K562 (cell line): Measurements from ENCODE around the gene LSS. TPM values are rescaled to one million over a fixed set of nuclear protein-coding genes. Genes with fewer than 3 reads are reported as not detected.

Source experiments
- ATAC-seq: fragments of 200-7000 bp; cut with Tn5 transposase; 3 replicates; pipeline ENCODE4 v1.9.1; 2020; ENCODE audit warnings: moderate library complexity
- BruUV-seq: library from RNA; stranded (reverse); fragments of 400-500 nt; replicated peaks from 2 replicates; lab custom pipeline; 2021; lab: Mats Ljungman, UMichigan
- CTCF ChIA-PET: fragments of 300-600 bp; formaldehyde crosslinking; extraction: SDS; loops from one replicate; lab custom pipeline; 2021; ENCODE audit warnings: low intra/inter-chr PET ratio; lab: Yijun Ruan, JAX
- POLR2A ChIA-PET: fragments of 300-600, 350-650 bp; sonication (Branson Sonifier 250); formaldehyde crosslinking; extraction: SDS; loops from one replicate; lab custom pipeline; 2021; ENCODE audit warnings: antibody characterized with exemption, inconsistent platforms; lab: Yijun Ruan, JAX
- DNase-seq, 4 experiments: peaks; one replicate each; pipeline versions ENCODE4 v3.0.0 to v3.0.0-alpha.2; 2011 to 2018; ENCODE audit warnings: low spot score in 3 of 4, mixed read lengths in 3 of 4; ENCODE audit errors: extremely low read depth in 1 of 4
- FAIRE-seq: peaks from 2 replicates; lab custom pipeline; 2011; peaks lifted over from hg19 to GRCh38; lab: Jason Lieb, UNC
- H2AFZ ChIP-seq: 2 replicates; pipeline ENCODE4 v1.6.0; 2011; ENCODE audit warnings: low read depth, low read length, control low read depth, inconsistent platforms
- H3K27ac ChIP-seq: fragments of 200-600 bp; 3 replicates; pipeline ENCODE4 v1.8.0; 2011; ENCODE audit warnings: low read depth, mild to moderate bottlenecking, control low read depth, inconsistent platforms, low read length, moderate library complexity, mixed read lengths; ENCODE audit errors: extremely low read depth
- H3K27me3 ChIP-seq, 2 experiments: fragments of 300-600 bp in 1 of 2; 2 replicates in 1 of 2; 3 replicates in 1 of 2; pipeline versions ENCODE4 v1.6.0 to v1.8.0; 2011; ENCODE audit warnings: inconsistent platforms in 2 of 2, low read length in 2 of 2, mild to moderate bottlenecking in 1 of 2, mixed read lengths in 1 of 2, moderate library complexity in 1 of 2; ENCODE audit not compliant: control insufficient read depth in 2 of 2, insufficient read depth in 2 of 2
- H3K36me3 ChIP-seq: fragments of 300-600 bp; 3 replicates; pipeline ENCODE4 v1.8.0; 2011; ENCODE audit warnings: mild to moderate bottlenecking, low read length, inconsistent platforms; ENCODE audit not compliant: control insufficient read depth, insufficient read depth
- H3K4me1 ChIP-seq, 2 experiments: fragments of 200-600 bp in 1 of 2; replicated peaks in 1 of 2; 2 replicates in 1 of 2; 3 replicates in 1 of 2; pipeline versions ENCODE4 v1.5.1 to v1.8.0; 2011; ENCODE audit warnings: inconsistent platforms in 2 of 2, low read length in 2 of 2, mild to moderate bottlenecking in 1 of 2, mixed read lengths in 1 of 2, moderate library complexity in 1 of 2; ENCODE audit not compliant: control insufficient read depth in 2 of 2, insufficient read depth in 2 of 2
- H3K4me2 ChIP-seq: 2 replicates; pipeline ENCODE4 v1.6.1; 2011; ENCODE audit warnings: low read length, control low read depth, inconsistent platforms, mixed read lengths; ENCODE audit not compliant: insufficient read depth
- H3K4me3 ChIP-seq: fragments of 200-600 bp; sonication (generic), shearing (Covaris generic); 2 replicates; pipeline ENCODE4 v1.5.1; 2016; ENCODE audit warnings: control low read depth, inconsistent platforms
- H3K79me2 ChIP-seq: fragments of 200-600 bp; 3 replicates; pipeline ENCODE4 v1.8.0; 2011; ENCODE audit warnings: low read length, inconsistent platforms; ENCODE audit not compliant: control insufficient read depth, insufficient read depth
- H3K9ac ChIP-seq, 2 experiments: 2 replicates each; pipeline versions ENCODE4 v1.6.0 to v1.6.1; 2011; ENCODE audit warnings: low read depth in 2 of 2, low read length in 2 of 2, control low read depth in 1 of 2, inconsistent platforms in 1 of 2, mild to moderate bottlenecking in 1 of 2, mixed read lengths in 1 of 2; ENCODE audit not compliant: insufficient read depth in 1 of 2
- H3K9me1 ChIP-seq: one replicate; pipeline ENCODE4 v1.6.0; 2011; ENCODE audit warnings: inconsistent platforms, mild to moderate bottlenecking, low read length, moderate library complexity; ENCODE audit not compliant: control insufficient read depth, insufficient read depth
- H3K9me3 ChIP-seq: replicated peaks from 2 replicates; pipeline ENCODE4 v1.5.1; 2011; ENCODE audit warnings: low read depth, low read length, inconsistent platforms; ENCODE audit not compliant: control insufficient read depth, insufficient read depth
- H4K20me1 ChIP-seq: replicated peaks from 2 replicates; pipeline ENCODE4 v1.6.1; 2011; ENCODE audit warnings: low read length, inconsistent platforms, mixed read lengths; ENCODE audit not compliant: control insufficient read depth, insufficient read depth
- BMI1 ChIP-seq: fragments of 150-350 bp; IDR thresholded peaks from 2 replicates; pipeline ENCODE4 v1.6.1; 2014; ENCODE audit warnings: low read length
- CEBPB ChIP-seq: fragments of 450-650 bp; IDR thresholded peaks from 2 replicates; pipeline ENCODE4 v1.6.1; 2016; ENCODE audit warnings: missing genetic modification characterization, missing compliant biosample characterization
- CREB1 ChIP-seq, 2 experiments: sonication (generic) in 1 of 2; formaldehyde crosslinking in 1 of 2; IDR thresholded peaks; 2 replicates each; pipeline versions ENCODE4 v1.6.1 to v1.8.0; 2012 to 2022; ENCODE audit warnings: inconsistent platforms in 1 of 2, mild to moderate bottlenecking in 1 of 2, missing genetic modification reagents in 1 of 2, moderate library complexity in 1 of 2
- HSF4 ChIP-seq: fragments of 250-450 bp; sonication (Bioruptor Pico); IDR thresholded peaks from 2 replicates; pipeline ENCODE4 v2.1.2; 2022; ENCODE audit warnings: mild to moderate bottlenecking, moderate library complexity, borderline replicate concordance
- L3MBTL2 ChIP-seq: fragments of 450-650 bp; IDR thresholded peaks from 2 replicates; pipeline ENCODE4 v1.6.1; 2016; ENCODE audit warnings: mild to moderate bottlenecking, moderate library complexity
- MGA ChIP-seq: fragments of 450-650 bp; IDR thresholded peaks from 2 replicates; pipeline ENCODE4 v1.6.1; 2016; ENCODE audit warnings: mild to moderate bottlenecking, moderate library complexity
- SNRNP70 ChIP-seq: fragments of 200-400 bp; formaldehyde crosslinking; optimal IDR thresholded peaks from 2 replicates; pipeline ENCODE3; 2017; ENCODE audit warnings: low read depth, low read length
- ZFP1 ChIP-seq: fragments of 450-650 bp; formaldehyde crosslinking; IDR thresholded peaks from 2 replicates; pipeline ENCODE4 v1.4.0; 2020; ENCODE audit warnings: mild to moderate bottlenecking, mixed read lengths
- ZNF165 ChIP-seq: fragments of 250-450 bp; sonication (Bioruptor Pico); IDR thresholded peaks from 2 replicates; pipeline ENCODE4 v1.4.0; 2020; ENCODE audit warnings: borderline replicate concordance
- ZNF197 ChIP-seq: fragments of 200-800 bp; sonication (Bioruptor generic); IDR thresholded peaks from 2 replicates; pipeline ENCODE4 v1.6.1; 2016; ENCODE audit warnings: low read depth, missing genetic modification characterization, missing compliant biosample characterization
- ZNF263 ChIP-seq: sonication (generic); formaldehyde crosslinking; IDR thresholded peaks from 2 replicates; pipeline ENCODE4 v1.8.0; 2022; ENCODE audit warnings: mild to moderate bottlenecking, missing genetic modification reagents, borderline replicate concordance
- ZNF324 ChIP-seq: fragments of 250-450 bp; sonication (Bioruptor Pico); IDR thresholded peaks from 2 replicates; pipeline ENCODE4 v1.4.0; 2020; ENCODE audit warnings: mild to moderate bottlenecking
- ZSCAN29 ChIP-seq: fragments of 450-650 bp; IDR thresholded peaks from 2 replicates; pipeline ENCODE4 v1.6.1; 2017
- WGBS: fragments of 100-300 bp; shearing (Covaris generic); methylation state at CpG from one replicate; pipeline ENCODE4 v1.1.6; 2016; ENCODE audit warnings: low coverage, mixed read lengths; ENCODE audit not compliant: insufficient coverage; ENCODE audit errors: missing lambda C conversion rate; 5-methylcytosine and 5-hydroxymethylcytosine counted together
- in situ Hi-C: fragments of 300-500 bp; cut with MboI; formaldehyde crosslinking; loops from 4 replicates; pipeline ENCODE4 v1.15.0; 2018; ENCODE audit warnings: inconsistent platforms, mixed read lengths
- intact Hi-C: fragments of 100-400 bp; cut with micrococcal nuclease; formaldehyde crosslinking; loops from 2 replicates; pipeline ENCODE4 v1.14.2; 2022
- polyA plus RNA-seq, 8 experiments: library from polyadenylated mRNA; depleted of rRNA in 4 of 8; stranded (reverse) in 5 of 8; unstranded in 3 of 8; fragments of >200 nt; fragmentation: Nextera tagmentation in 2 of 8; fragmentation: Illumina TruSeq in 1 of 8; extraction: Ambion mirVana in 2 of 8; extraction: Trizol in 1 of 8; gene quantifications; 2 replicates each; pipeline versions ENCODE4 v1.2.1 to v1.2.3, GENCODE V29; 2011 to 2014; ENCODE audit warnings: inconsistent platforms in 1 of 8, missing spikeins in 1 of 8
- total RNA-seq, 7 experiments: library from RNA; depleted of rRNA in 6 of 7; stranded (reverse); fragments of >200 nt in 6 of 7; fragmentation: Illumina TruSeq in 2 of 7; extraction: Trizol in 2 of 7; gene quantifications; 2 replicates each; pipeline versions ENCODE4 v1.2.1 to v1.2.3, GENCODE V29; 2011 to 2021; ENCODE audit warnings: low replicate concordance in 1 of 7

Gene LSS
- total and polyA plus RNA-seq, 9 of the 15 experiments (the other 6 are each of a cell fraction or from before 2014, with no cell fraction given), result 2.2 to 89.5 (median 37.4) TPM

DNA sequence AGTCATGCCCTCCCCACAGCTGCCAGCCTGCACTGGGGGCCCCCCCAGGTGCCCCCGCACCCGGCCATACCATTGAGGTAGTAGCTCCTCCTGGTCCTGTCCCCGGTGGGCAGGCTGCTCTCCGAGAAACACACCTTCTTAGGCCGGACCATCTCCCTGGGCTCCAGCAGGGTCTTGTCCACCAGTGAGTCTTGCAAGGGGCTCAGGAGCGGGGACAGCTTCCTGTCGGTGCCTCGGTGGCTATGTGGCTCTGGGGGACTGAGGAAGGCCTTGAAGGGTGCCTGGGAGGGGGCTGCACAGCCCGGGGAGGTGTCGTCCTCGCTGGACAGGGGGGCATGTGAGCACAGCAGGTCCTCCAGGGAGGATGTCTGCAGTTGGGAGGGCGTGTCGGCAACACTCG, 60.3 kb downstream of the LSS start:
- CTCF ChIA-PET, result no interaction called here
- POLR2A ChIA-PET, result interaction anchor here (0.6 to 1.0 kb wide), 2 partner anchors 14 to 229 kb away, joined by 3 read pairs; no protein-coding TSS in a partner anchor
- Histone ChIP-seq H3K79me2 (peaks cover 34% of the 10 kb centered on the region), H3K9ac (0 out of 4 replicates have a peak overlapping the region, but pooled peaks of 1 of the 2 experiments have one; percentile 48), H3K36me3 (peaks cover 42% of the 10 kb centered on the region; the same call in 2 of the 3 replicates), H3K4me2 (no peak overlapping the region), H3K9me3 (peaks cover 3% of the 10 kb centered on the region; the same call in 1 of the 2 replicates), H3K4me3 (no peak overlapping the region), H3K27ac (no peak overlapping the region), H3K9me1 (peaks cover 5% of the 10 kb centered on the region), H2AFZ (no peak overlapping the region), H4K20me1 (peaks cover 14% of the 10 kb centered on the region; the same call in 1 of the 2 replicates), H3K27me3 (no peaks in the 10 kb centered on the region), H3K4me1 (peaks cover 2 to 21% of the 10 kb centered on the region in 2 experiments; a peak in 4 of 5 replicates)
- ATAC-seq (no peak), FAIRE-seq (no peak), DNase-seq (no peak)
- BruUV-seq, result no TSS peak
- in situ Hi-C loops, result no loop called here
- 77% methylated on average over 14 of the region's 14 CpGs for WGBS
- intact Hi-C loops, result no loop called here
- no peak for TF ChIP-seq L3MBTL2
- no peak for TF ChIP-seq ZNF324 (CRISPR knock-in tag)
- no peak for TF ChIP-seq CREB1 (IDR thresholded peaks at IDR 0.05)
- TF ChIP-seq CREB1 (CRISPR knock-in tag; IDR thresholded peaks at IDR 0.05), result no peak
- no peak for TF ChIP-seq BMI1
- TF ChIP-seq CEBPB (tag), result no peak
- no peak for TF ChIP-seq HSF4
- no peak for TF ChIP-seq ZFP1 (CRISPR knock-in tag)
- no peak for TF ChIP-seq ZSCAN29
- no peak for TF ChIP-seq ZNF165
- TF ChIP-seq ZNF263 (CRISPR knock-in tag), result peak; percentile 39; the same call in 1 of the 2 replicates
- no peak for TF ChIP-seq MGA
- TF ChIP-seq ZNF197 (CRISPR knock-in tag), result no peak
- no peak for TF ChIP-seq SNRNP70
